Measurements from ENCODE around the gene EXD3. TPM values are rescaled to one million over a fixed set of nuclear protein-coding genes. Genes with fewer than 3 reads are reported as not detected.

EXD3 gene
- total and polyA plus RNA-seq, 2 of the 13 experiments (the other 11 are each of a cell fraction or from before 2014, with no cell fraction given), result 2.7 to 4.8 TPM

DNA sequence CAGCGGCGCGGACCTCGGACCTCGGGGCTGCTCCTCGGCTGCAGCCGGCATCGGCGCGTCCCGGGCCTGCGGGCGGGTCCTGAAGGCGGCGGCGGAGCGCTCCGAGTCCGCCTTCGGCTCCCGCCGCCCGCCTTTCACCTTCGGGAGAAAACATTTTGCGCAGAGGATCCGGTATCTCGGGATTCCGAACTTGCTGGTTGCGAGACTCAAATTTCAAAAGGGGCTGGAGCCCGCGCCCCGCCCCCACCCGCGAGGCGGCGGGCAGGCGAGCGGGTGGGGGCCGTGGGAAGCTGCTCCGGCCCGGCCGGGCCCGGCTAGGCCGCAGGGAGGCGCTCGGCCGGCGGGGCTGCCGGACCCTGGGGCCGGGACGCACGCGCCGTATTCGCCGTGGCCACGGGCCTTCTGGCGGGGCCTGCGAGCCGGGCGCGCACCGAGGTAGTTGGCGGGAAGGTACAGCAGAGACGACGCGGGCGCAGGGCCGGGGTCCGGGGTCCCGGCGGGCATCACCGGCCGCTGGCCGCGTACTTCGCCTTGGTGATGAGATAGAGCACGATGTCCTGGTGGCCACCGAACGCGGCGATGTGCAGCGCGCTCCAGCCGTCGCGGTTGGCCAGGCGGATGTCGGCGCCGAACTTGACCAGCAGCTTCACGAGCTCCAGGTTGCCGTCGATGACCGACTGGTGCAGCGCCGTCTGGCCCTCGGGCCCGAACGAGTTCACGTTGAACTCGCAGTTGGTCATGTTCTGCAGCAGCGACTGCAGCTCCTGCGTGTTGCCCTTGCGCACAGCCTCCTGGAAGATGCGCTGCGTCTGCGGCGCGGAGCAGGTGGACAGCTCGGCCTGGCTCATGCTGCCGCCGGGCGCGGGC, 121.6 kb downstream of the EXD3 start (continued):
- TF ChIP-seq MYPOP (CRISPR knock-in tag; IDR thresholded peaks at IDR 0.05) (peak; percentile 33; the same call in 1 of the 2 replicates), MAFG (CRISPR knock-in tag; IDR thresholded peaks at IDR 0.05) (no peak), FIP1L1 (IDR thresholded peaks at IDR 0.05; ENCODE audit: borderline replicate concordance, insufficient read depth, low read depth, low read length) (no peak), HMGXB3 (CRISPR knock-in tag; IDR thresholded peaks at IDR 0.05; ENCODE audit: borderline replicate concordance) (no peak), RBM39 (IDR thresholded peaks at IDR 0.05; ENCODE audit: low read depth, low read length, poor library complexity, severe bottlenecking) (peak; percentile 58), ZNF263 (CRISPR knock-in tag; IDR thresholded peaks at IDR 0.05) (peak; percentile 20; the same call in 1 of the 2 replicates), RBFOX2 (IDR thresholded peaks at IDR 0.05; ENCODE audit: low read depth, low read length) (no peak; the same call in 1 of the 2 replicates), ZSCAN25 (CRISPR knock-in tag; IDR thresholded peaks at IDR 0.05) (no peak), KLF12 (CRISPR knock-in tag; IDR thresholded peaks at IDR 0.05; ENCODE audit: borderline replicate concordance) (no peak), ZNF496 (CRISPR knock-in tag; IDR thresholded peaks at IDR 0.05; ENCODE audit: insufficient replicate concordance) (no peak), MLLT10 (CRISPR knock-in tag; IDR thresholded peaks at IDR 0.05) (no peak), ZNF274 (CRISPR knock-in tag; IDR thresholded peaks at IDR 0.05) (0 out of 2 replicates have a peak, but pooled peaks have one; percentile 31), SKI (IDR thresholded peaks at IDR 0.05; ENCODE audit: partially characterized antibody) (peak; percentile 13), ARNT (IDR thresholded peaks at IDR 0.05) (no peak)
- TF ChIP-seq, protein P1, sequence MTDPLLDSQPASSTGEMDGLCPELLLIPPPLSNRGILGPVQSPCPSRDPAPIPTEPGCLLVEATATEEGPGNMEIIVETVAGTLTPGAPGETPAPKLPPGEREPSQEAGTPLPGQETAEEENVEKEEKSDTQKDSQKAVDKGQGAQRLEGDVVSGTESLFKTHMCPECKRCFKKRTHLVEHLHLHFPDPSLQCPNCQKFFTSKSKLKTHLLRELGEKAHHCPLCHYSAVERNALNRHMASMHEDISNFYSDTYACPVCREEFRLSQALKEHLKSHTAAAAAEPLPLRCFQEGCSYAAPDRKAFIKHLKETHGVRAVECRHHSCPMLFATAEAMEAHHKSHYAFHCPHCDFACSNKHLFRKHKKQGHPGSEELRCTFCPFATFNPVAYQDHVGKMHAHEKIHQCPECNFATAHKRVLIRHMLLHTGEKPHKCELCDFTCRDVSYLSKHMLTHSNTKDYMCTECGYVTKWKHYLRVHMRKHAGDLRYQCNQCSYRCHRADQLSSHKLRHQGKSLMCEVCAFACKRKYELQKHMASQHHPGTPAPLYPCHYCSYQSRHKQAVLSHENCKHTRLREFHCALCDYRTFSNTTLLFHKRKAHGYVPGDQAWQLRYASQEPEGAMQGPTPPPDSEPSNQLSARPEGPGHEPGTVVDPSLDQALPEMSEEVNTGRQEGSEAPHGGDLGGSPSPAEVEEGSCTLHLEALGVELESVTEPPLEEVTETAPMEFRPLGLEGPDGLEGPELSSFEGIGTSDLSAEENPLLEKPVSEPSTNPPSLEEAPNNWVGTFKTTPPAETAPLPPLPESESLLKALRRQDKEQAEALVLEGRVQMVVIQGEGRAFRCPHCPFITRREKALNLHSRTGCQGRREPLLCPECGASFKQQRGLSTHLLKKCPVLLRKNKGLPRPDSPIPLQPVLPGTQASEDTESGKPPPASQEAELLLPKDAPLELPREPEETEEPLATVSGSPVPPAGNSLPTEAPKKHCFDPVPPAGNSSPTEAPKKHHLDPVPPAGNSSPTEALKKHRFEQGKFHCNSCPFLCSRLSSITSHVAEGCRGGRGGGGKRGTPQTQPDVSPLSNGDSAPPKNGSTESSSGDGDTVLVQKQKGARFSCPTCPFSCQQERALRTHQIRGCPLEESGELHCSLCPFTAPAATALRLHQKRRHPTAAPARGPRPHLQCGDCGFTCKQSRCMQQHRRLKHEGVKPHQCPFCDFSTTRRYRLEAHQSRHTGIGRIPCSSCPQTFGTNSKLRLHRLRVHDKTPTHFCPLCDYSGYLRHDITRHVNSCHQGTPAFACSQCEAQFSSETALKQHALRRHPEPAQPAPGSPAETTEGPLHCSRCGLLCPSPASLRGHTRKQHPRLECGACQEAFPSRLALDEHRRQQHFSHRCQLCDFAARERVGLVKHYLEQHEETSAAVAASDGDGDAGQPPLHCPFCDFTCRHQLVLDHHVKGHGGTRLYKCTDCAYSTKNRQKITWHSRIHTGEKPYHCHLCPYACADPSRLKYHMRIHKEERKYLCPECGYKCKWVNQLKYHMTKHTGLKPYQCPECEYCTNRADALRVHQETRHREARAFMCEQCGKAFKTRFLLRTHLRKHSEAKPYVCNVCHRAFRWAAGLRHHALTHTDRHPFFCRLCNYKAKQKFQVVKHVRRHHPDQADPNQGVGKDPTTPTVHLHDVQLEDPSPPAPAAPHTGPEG (CRISPR knock-in tag; IDR thresholded peaks at IDR 0.05), result peak; percentile 67
- TF ChIP-seq, protein P2, sequence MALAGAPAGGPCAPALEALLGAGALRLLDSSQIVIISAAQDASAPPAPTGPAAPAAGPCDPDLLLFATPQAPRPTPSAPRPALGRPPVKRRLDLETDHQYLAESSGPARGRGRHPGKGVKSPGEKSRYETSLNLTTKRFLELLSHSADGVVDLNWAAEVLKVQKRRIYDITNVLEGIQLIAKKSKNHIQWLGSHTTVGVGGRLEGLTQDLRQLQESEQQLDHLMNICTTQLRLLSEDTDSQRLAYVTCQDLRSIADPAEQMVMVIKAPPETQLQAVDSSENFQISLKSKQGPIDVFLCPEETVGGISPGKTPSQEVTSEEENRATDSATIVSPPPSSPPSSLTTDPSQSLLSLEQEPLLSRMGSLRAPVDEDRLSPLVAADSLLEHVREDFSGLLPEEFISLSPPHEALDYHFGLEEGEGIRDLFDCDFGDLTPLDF (CRISPR knock-in tag; IDR thresholded peaks at IDR 0.05), result no peak
